PC-3 (cell line): ENCODE data around the gene PTTG1IP2. TPM values are rescaled to one million over a fixed set of nuclear protein-coding genes. Genes with fewer than 3 reads are reported as not detected.
A peak's percentile ranks its signal among the peaks of the same experiment; 100 is the strongest.

Experiments used
- ATAC-seq: fragments of 200-7000 bp; cut with Tn5 transposase; 2 replicates; pipeline ENCODE4 v1.9.1; 2020; ENCODE audit warnings: mild to moderate bottlenecking, moderate library complexity
- BruUV-seq: library from RNA; stranded (reverse); fragments of 400-500 nt; replicated peaks from 2 replicates; lab custom pipeline; 2021; lab: Mats Ljungman, UMichigan
- CTCF ChIA-PET: fragments of 300-600 bp; sonication (Branson Sonifier 250); formaldehyde crosslinking; loops from one replicate; lab custom pipeline; 2022; ENCODE audit warnings: antibody characterized with exemption; lab: Charles Lee
- POLR2A ChIA-PET: fragments of 300-600 bp; sonication (Branson Sonifier 250); formaldehyde crosslinking; loops from one replicate; lab custom pipeline; 2022; ENCODE audit warnings: antibody characterized with exemption; ENCODE audit not compliant: unreplicated experiment; lab: Charles Lee
- DNase-seq: peaks from one replicate; pipeline ENCODE4 v3.0.0-alpha.2; 2015
- H2AFZ ChIP-seq: fragments of 300-600 bp; sonication (generic); 2 replicates; pipeline ENCODE4 v1.6.0; 2016; ENCODE audit warnings: antibody characterized with exemption, low read length
- H3F3A ChIP-seq: fragments of 300-600 bp; sonication (generic); one replicate; pipeline ENCODE4 v1.6.0; 2017; ENCODE audit warnings: antibody characterized with exemption, low read length, control low read depth, mild to moderate bottlenecking; ENCODE audit not compliant: unreplicated experiment
- H3K27ac ChIP-seq: fragments of 300-600 bp; sonication (generic); 2 replicates; pipeline ENCODE4 v1.5.1; 2016; ENCODE audit warnings: mild to moderate bottlenecking, low read length
- H3K27me3 ChIP-seq: fragments of 300-600 bp; sonication (generic); 2 replicates; pipeline ENCODE4 v1.6.1; 2016; ENCODE audit warnings: low read length, mixed read lengths
- H3K36me3 ChIP-seq: fragments of 300-600 bp; sonication (generic); 2 replicates; pipeline ENCODE4 v1.6.1; 2016; ENCODE audit warnings: low read depth, mixed run types, low read length, mixed read lengths
- H3K4me1 ChIP-seq: fragments of 300-600 bp; sonication (generic); 2 replicates; pipeline ENCODE4 v1.5.1; 2016; ENCODE audit warnings: low read length; ENCODE audit not compliant: insufficient read depth
- H3K4me2 ChIP-seq: fragments of 300-600 bp; sonication (generic); 2 replicates; pipeline ENCODE4 v1.6.0; 2016; ENCODE audit warnings: low read length
- H3K4me3 ChIP-seq: fragments of 300-600 bp; sonication (generic); 2 replicates; pipeline ENCODE4 v1.5.1; 2016; ENCODE audit warnings: mild to moderate bottlenecking, low read length, mixed read lengths
- H3K79me2 ChIP-seq: fragments of 300-600 bp; sonication (generic); 2 replicates; pipeline ENCODE4 v1.6.1; 2017; ENCODE audit warnings: low read length, mixed read lengths
- H3K9ac ChIP-seq: fragments of 300-600 bp; sonication (generic); 2 replicates; pipeline ENCODE4 v1.6.0; 2016; ENCODE audit warnings: mild to moderate bottlenecking, low read length
- H3K9me2 ChIP-seq: fragments of 300-600 bp; sonication (generic); replicated peaks from 2 replicates; pipeline ENCODE4 v1.6.1; 2016; ENCODE audit warnings: mixed run types, low read length, mixed read lengths
- H3K9me3 ChIP-seq: fragments of 300-600 bp; sonication (generic); 2 replicates; pipeline ENCODE4 v1.6.1; 2016; ENCODE audit warnings: low read length, mixed read lengths
- H4K20me1 ChIP-seq: fragments of 300-600 bp; sonication (generic); 2 replicates; pipeline ENCODE4 v1.6.1; 2016; ENCODE audit warnings: low read length, mixed read lengths
- CTCF ChIP-seq: fragments of 300-600 bp; sonication (generic); conservative IDR thresholded peaks from 2 replicates; pipeline ENCODE4 v1.5.1; 2017; ENCODE audit warnings: antibody characterized with exemption, low read depth, mild to moderate bottlenecking, low read length
- EZH2 ChIP-seq: fragments of 300-600 bp; sonication (generic); IDR thresholded peaks from one replicate; pipeline ENCODE4 v1.6.1; 2017; ENCODE audit warnings: antibody characterized with exemption, mild to moderate bottlenecking, low read length; ENCODE audit not compliant: unreplicated experiment
- EZH2phosphoT487 ChIP-seq: fragments of 300-600 bp; sonication (generic); IDR thresholded peaks from 2 replicates; pipeline ENCODE4 v1.6.1; 2018; ENCODE audit warnings: mild to moderate bottlenecking, antibody characterized with exemption, low read length, borderline replicate concordance
- intact Hi-C: fragments of 100-400 bp; cut with micrococcal nuclease; formaldehyde crosslinking; loops from 2 replicates; pipeline ENCODE4 v1.9.0; 2023
- total RNA-seq: library from RNA; depleted of rRNA; stranded (reverse); fragments of >200 nt; gene quantifications from 2 replicates; pipeline ENCODE4 v1.2.3, GENCODE V29; 2014

PTTG1IP2 gene
- total RNA-seq, 1 experiment from 2014 or later = not detected

- H3K9me2 ChIP-seq = no peaks in the 10 kb centered on the region
- 0 out of 2 replicates have a peak, but pooled peaks cover 8% of the 10 kb centered on the region for H3K27me3 ChIP-seq
- H4K20me1 ChIP-seq = no peaks in the 10 kb centered on the region
- no TSS peak for BruUV-seq
- TF ChIP-seq EZH2 = no peak
- TF ChIP-seq EZH2phosphoT487 = no peak
- TF ChIP-seq CTCF = no peak
- no peaks in the 10 kb centered on the region for H3K9me3 ChIP-seq
- no peaks in the 10 kb centered on the region for H3K4me1 ChIP-seq
- ATAC-seq (no peak), DNase-seq (no peak)
- H3K4me2 ChIP-seq = no peak overlapping the region
- H3K79me2 ChIP-seq = no peaks in the 10 kb centered on the region
- ChIA-PET CTCF (no interaction called here), POLR2A (no interaction called here)
- intact Hi-C loops = no loop called here
- no peaks in the 10 kb centered on the region for H3K36me3 ChIP-seq
- no peak overlapping the region for H3K4me3 ChIP-seq
- no peaks in the 10 kb centered on the region for H3F3A ChIP-seq
- H3K27ac ChIP-seq = no peak overlapping the region
- H3K9ac ChIP-seq = no peak overlapping the region
- no peak overlapping the region for H2AFZ ChIP-seq
Measured at GRCh38 chr7:90512821-90513254, 43.4 kb downstream of the PTTG1IP2 start.

GRCh38 chr7:90516257-90516656 lies 46.8 kb downstream of the PTTG1IP2 start:
- ChIA-PET CTCF (no interaction called here), POLR2A (no interaction called here)
- H3K9me3 ChIP-seq = no peaks in the 10 kb centered on the region
- no TSS peak for BruUV-seq
- H3F3A ChIP-seq = no peaks in the 10 kb centered on the region
- intact Hi-C loops = loop anchor here (5.0 kb wide), 1 partner anchor 59 kb away; no protein-coding TSS in a partner anchor
- H2AFZ ChIP-seq = no peak overlapping the region
- no peak overlapping the region for H3K4me2 ChIP-seq
- no peak overlapping the region for H3K27ac ChIP-seq
- no peak overlapping the region for H3K9ac ChIP-seq
- H4K20me1 ChIP-seq = no peaks in the 10 kb centered on the region
- no peak for ATAC-seq
- no peak overlapping the region for H3K4me3 ChIP-seq
- no peaks in the 10 kb centered on the region for H3K27me3 ChIP-seq
- H3K36me3 ChIP-seq = no peaks in the 10 kb centered on the region
- DNase-seq = no peak
- TF ChIP-seq CTCF (no peak), EZH2 (no peak)
- H3K9me2 ChIP-seq = no peaks in the 10 kb centered on the region
- no peaks in the 10 kb centered on the region for H3K79me2 ChIP-seq
- peaks cover 8% of the 10 kb centered on the region for H3K4me1 ChIP-seq

GRCh38 chr7:90518630-90519029 lies 49.2 kb downstream of the PTTG1IP2 start:
- H3K4me1 ChIP-seq = peaks cover 8% of the 10 kb centered on the region
- no peak overlapping the region for H3K27ac ChIP-seq
- no peak overlapping the region for H3K4me3 ChIP-seq
- H3K27me3 ChIP-seq = no peaks in the 10 kb centered on the region
- H3K9me2 ChIP-seq = no peaks in the 10 kb centered on the region
- POLR2A ChIA-PET = interaction anchor here (0.7 kb wide), 1 partner anchor 10 kb away, joined by 4 read pairs; no protein-coding TSS in a partner anchor
- no peak overlapping the region for H2AFZ ChIP-seq
- H4K20me1 ChIP-seq = no peaks in the 10 kb centered on the region
- no peaks in the 10 kb centered on the region for H3F3A ChIP-seq
- DNase-seq (peak; percentile 31), ATAC-seq (peak; percentile 92)
- TF ChIP-seq EZH2 = no peak
- no peak for TF ChIP-seq CTCF
- no peak for TF ChIP-seq EZH2phosphoT487
- H3K4me2 ChIP-seq = no peak overlapping the region
- no peaks in the 10 kb centered on the region for H3K79me2 ChIP-seq
- intact Hi-C loops = loop anchor here (5.0 kb wide), 1 partner anchor 61 kb away; no protein-coding TSS in a partner anchor
- H3K36me3 ChIP-seq = no peaks in the 10 kb centered on the region
- no TSS peak for BruUV-seq
- H3K9ac ChIP-seq = no peak overlapping the region
- CTCF ChIA-PET = interaction anchor here (0.6 to 1.7 kb wide), 3 partner anchors 63 to 193 kb away, joined by 3 to 5 read pairs (median 4); no protein-coding TSS in a partner anchor
- no peaks in the 10 kb centered on the region for H3K9me3 ChIP-seq
